Measurements from ENCODE around the gene EWSR1.

Gene EWSR1

GRCh38 chr22:29306835-29307595 is 38.9 kb downstream of the EWSR1 start:
- peak; percentile 24 for DNase-seq

DNA sequence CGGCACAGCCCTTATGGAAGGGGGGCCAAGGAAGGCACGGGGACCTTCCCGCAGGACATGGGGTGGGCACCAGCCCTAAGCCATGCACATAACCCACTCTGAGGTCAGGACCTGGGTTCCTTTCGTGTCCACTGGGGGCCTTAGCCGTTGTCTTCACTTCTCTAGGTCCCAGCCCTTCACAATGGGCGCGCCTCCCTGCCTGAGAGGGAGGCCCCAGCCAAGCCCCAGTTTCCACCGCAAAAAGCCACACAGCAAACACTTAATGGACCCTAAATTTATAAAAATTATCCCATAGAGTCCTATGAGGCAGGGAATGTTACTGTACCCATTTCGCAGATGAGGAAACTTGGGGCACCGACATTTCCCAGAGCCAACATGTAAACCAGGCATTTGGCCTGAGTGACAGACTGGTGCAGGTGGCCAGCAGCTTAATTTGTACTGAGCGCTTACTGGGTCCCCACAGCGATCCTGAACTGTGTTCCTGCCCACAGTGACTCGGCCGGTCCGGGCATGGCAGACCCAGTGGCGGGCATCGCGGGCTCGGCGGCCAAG is 39.6 kb downstream of the EWSR1 start:
- peak; percentile 14 for DNase-seq

- no peak for DNase-seq
Measured at GRCh38 chr22:29308148-29308790, 40.2 kb downstream of the EWSR1 start.

GRCh38 chr22:29308791-29309262 is 40.8 kb downstream of the EWSR1 start:
- no peak for DNase-seq

GRCh38 chr22:29309332-29310064 is 41.4 kb downstream of the EWSR1 start:
- no peak for DNase-seq

- peak; percentile 10 for DNase-seq
Measured at GRCh38 chr22:29310065-29310862, 42.2 kb downstream of the EWSR1 start.

DNA sequence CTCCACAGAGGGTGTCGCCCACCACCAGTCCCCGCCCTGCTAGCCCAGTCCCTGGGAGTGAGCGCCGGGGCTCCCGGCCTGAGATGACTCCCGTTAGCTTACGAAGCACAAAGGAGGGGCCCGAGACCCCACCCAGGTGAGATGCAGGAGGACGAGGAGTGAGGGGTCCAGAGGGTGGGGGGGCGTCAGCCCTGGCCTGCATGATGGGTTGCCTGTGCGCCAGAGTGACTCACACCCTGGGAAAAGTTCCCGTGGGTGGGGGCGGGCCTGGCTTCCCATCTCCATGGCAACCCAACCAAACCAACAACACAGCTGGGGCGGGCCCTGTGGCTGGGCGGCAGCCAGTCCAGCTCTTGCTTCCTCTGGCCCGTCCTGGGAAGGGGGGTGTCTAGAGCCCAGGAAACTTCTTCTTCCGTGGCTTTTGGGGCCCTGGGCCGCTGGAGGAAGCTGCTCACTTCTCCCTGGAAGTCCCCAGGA is 42.8 kb downstream of the EWSR1 start:
- DNase-seq = peak; percentile 57

DNA sequence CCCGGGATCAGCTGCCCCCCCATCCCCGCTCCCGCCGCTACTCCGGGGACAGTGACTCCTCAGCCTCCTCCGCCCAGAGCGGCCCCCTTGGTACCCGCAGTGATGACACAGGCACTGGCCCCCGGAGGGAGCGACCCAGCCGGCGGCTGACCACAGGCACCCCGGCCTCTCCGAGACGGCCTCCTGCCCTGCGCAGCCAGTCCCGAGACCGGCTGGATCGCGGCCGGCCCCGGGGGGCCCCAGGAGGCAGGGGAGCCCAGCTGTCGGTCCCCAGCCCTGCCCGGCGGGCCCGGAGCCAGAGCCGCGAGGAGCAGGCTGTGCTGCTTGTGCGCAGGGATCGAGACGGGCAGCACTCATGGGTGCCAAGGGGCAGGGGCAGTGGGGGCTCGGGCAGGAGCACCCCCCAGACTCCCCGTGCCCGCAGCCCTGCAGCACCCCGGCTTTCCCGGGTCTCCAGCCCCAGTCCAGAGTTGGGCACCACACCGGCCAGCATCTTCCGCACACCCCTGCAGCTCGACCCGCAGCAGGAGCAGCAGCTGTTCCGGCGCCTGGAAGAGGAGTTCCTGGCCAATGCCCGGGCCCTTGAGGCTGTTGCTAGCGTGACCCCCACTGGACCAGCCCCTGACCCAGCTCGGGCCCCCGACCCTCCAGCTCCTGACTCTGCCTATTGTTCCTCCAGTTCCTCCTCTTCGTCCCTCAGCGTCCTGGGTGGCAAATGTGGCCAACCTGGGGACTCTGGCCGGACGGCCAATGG is 43.6 kb downstream of the EWSR1 start:
- no peak for DNase-seq

- no peak for DNase-seq
Measured at GRCh38 chr22:29312218-29313125, 44.4 kb downstream of the EWSR1 start.

DNA sequence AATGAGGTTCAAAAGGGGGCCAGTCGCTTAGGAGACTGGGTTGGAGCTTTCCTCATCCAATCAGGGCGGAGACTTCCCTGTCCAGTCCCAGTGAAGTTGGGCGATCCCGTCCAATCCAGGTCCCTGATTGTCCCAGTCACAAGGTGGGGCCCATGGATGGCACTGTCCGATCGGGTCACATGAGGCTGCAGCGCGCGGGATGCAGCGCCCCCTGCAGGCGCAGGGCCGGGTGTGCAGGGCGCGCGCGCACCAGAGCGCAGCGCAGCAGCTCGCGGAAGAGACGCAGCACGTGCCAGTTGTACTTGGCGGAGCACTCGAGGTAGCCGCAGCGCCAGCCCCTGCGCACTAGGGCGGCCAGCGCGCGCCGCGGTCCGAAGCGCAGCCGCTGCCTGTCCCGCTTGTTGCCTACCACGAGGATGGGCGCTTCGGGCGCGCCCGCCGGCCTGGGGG is 45.1 kb downstream of the EWSR1 start:
- no peak for DNase-seq

DNA sequence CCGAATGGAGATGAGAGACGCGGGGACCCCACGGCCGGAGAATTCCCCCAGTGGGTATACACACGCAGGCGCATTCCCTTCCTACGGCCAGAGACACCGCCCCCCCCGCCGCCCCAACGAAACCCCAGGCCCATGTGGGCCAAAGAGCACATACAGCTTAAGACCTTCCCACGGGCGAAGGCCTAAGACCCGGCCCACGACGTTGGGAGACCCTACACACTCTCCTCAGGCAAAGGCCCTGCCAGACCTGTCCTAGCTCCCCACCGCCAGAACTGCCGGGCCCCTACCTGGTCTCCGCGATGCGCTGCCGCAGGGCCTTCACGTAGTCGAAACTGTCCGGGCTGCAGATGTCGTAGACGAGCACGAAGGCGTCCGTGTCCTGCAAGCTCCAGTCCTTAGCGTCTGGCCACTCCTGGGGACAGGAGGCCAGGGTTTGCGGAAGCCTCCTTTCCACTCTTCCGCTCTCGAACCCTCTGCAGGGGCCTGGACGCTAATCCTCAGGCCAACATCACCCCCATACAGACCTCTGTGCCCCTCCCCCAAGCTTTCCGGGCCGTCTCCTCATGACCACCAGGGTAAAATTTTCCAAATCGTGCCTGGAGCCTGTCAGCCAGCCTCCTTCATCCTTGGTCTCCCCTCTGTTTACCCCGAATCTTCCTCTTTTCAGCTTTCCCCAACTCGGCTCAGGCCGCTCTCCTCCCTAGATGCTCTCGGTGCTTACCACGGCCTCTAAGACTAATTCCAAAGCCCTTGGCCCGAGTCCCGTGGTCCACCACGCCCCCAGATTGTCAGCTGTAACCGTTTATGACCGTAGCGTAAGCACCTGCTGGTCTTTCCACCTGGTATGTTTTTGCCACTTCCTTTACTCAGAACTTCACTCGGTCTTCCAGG is 45.8 kb downstream of the EWSR1 start:
- no peak for DNase-seq

DNA sequence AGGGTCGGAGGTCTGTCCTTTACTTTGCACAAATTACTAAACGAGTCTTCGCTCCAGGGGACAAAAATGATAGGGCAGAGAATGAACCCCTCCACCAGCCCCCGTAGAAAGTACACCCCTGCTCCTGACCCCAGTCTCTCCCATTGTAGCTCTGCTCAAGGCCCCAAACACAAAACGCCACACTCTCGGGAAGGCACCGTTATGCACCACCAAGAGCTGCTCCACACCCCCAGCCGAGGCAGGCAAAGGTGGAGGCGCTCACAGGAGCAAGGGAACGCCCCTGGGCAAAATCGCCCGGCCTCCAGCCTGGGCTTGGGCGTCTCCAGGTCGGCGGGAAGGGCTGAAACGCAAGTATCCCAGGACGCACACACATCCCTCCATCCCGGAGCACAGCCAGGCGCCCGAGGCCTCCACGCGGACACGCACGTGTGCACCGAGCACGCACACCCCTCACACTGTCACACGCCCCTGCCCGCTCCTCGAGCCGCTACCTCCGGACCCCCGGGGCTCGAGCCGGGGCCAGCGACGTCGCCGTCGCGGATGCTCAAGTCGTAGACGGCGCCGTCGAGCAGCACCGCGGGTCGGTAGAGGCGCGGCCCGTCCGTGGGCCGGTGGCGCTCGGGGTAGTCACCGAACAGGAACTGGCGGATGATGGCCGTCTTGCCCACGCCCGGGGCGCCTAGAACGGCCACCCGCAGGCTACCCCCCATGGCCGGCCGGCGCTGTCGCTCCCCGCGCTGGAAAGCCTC is 46.6 kb downstream of the EWSR1 start:
- no peak for DNase-seq

DNA sequence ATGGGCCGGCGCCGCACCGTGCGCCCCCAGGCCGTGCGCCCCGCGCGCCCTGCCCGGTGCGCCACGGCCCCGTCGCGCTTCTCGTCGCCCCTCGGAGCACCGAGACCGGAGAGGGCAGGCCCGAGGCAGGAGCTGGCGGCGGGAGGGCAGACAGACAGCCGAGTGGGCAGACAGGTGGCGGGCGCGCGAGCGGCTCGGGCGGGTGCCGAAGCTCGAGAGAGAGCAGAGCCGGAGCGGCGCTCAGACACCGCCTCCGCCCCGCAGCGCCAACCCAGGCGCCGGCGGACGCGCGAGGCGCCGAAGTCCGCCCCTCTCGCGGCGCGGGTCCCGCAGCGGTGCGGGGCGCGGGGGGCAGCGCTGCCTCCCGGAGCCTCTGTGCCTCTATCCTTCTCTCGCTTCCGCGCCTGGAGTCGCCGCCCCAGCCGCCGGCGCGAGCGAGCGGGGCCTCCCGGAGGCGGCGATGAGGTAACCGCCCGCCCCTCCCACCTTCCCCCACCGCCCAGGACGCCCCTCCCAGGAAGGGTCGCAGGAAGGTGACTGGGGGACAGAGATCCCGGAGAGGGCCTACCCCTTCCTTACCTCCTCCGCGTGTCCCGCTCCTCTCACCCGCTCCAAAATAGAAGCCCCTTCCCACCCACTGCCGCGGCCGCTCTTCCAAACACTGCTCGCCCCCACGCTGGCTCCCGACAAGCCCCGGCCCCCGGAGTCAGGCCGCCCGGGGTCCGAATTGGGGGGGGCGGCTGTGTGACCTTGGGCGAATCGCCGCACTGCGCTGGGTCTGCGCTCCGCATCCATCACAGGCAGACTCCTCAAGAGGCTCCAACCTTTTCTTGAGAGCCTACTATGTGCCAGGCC is 47.4 kb downstream of the EWSR1 start, which contains the start of gene RASL10A:
RASL10A (minus strand) TSS at position 412 of the 855 bp plus-strand sequence. CDS start 451 bp downstream, outside the sequence.
- DNase-seq = no peak

GRCh38 chr22:29316141-29316828 is 48.2 kb downstream of the EWSR1 start:
- no peak for DNase-seq

GRCh38 chr22:29317827-29318454 is 49.9 kb downstream of the EWSR1 start:
- no peak for DNase-seq

GRCh38 chr22:29319072-29319471 is 51.0 kb downstream of the EWSR1 start:
- DNase-seq = no peak

All from activated CD8-positive, alpha-beta memory T cell treated with anti-CD3 and anti-CD28 coated beads, Interleukin-2, amount 50 U/mL, for 4 hours (primary cell).